ENCODE data around the gene MTRF1L. TPM values are rescaled to one million over a fixed set of nuclear protein-coding genes. Genes with fewer than 3 reads are reported as not detected.

MTRF1L gene
- total and polyA plus RNA-seq, 2 of the 13 experiments (the other 11 are each of a cell fraction or from before 2014, with no cell fraction given): 17.6 to 28.7 TPM

- TF ChIP-seq ZNF646 (CRISPR knock-in tag; IDR thresholded peaks at IDR 0.05) (no peak), ZNF3 (CRISPR knock-in tag; IDR thresholded peaks at IDR 0.05) (no peak), RORA (CRISPR knock-in tag; IDR thresholded peaks at IDR 0.05) (no peak), FOXA3 (CRISPR knock-in tag; IDR thresholded peaks at IDR 0.05) (0 out of 2 replicates have a peak, but pooled peaks have one; percentile 7), CTCF (CRISPR knock-in tag; IDR thresholded peaks at IDR 0.05) (peak; percentile 92), RAD21 (CRISPR knock-in tag; IDR thresholded peaks at IDR 0.05) (peak; percentile 73), ZNF891 (CRISPR knock-in tag; IDR thresholded peaks at IDR 0.05) (no peak), GABPA (IDR thresholded peaks at IDR 0.05; ENCODE audit: low read depth, low read length) (no peak), GABPA (CRISPR knock-in tag; IDR thresholded peaks at IDR 0.05; ENCODE audit: low read depth) (0 out of 2 replicates have a peak, but pooled peaks have one; percentile 22), TOE1 (CRISPR knock-in tag; IDR thresholded peaks at IDR 0.05) (0 out of 2 replicates have a peak, but pooled peaks have one; percentile 47), ZNF280B (CRISPR knock-in tag; IDR thresholded peaks at IDR 0.05; ENCODE audit: borderline replicate concordance) (no peak), ZNF784 (CRISPR knock-in tag; IDR thresholded peaks at IDR 0.05; ENCODE audit: borderline replicate concordance) (no peak), DRAP1 (CRISPR knock-in tag; IDR thresholded peaks at IDR 0.05) (0 out of 2 replicates have a peak, but pooled peaks have one; percentile 37)
Observed at GRCh38 chr6:153023977-153024708, 21.6 kb upstream of the MTRF1L start (continued).

All from HepG2 (cell line).